ENCODE measurements around the gene C1orf167.

C1orf167 gene

DNA sequence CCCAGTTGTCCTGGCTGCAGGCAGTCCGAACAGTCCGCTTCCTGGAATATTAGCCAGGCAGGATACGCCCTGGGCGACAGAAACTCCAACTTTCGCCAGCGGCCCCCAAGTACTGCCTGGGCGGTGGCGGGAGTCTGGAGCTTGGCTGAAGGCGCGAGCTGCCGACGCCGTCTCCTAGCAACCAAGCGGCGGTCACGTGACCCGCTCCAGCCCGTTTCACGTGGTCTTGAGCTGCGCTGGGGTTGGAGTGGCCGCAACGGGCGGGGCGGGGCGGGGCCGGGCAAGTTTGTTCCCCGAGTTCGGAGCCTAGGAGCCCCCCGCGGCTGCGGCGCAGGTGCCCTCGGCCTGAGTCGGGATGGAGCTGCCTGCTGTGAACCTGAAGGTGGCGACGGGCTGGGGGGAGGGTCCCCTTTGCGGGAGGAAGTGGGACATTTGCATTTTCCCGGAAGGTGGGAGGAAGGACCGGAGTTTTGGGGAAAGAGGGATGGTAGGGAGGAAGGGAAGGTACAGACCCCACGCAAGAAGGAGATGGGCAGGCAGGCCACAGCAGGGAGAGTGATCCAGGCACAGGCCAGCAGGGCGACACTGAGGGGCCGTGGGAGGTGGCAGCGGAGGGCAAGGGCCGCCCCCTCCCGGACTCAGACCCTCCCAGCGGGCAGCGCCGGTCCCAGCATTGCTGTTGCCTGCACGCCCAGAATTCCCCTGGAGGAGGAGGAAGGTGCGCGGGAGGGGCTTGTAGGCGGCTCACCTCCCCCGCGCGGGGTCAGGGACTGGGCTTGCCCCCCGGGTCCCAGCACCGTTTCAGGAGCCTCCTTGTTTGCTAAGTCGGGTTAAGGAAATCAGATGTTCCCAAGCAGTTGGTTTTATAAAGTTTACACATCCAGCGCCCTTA is 25.9 kb upstream of the C1orf167 start, which contains the start of gene AGTRAP:
Gene AGTRAP (plus strand): TSS at position 283 of the 892 bp plus-strand sequence. CDS start 73 bp downstream, at position 356.
- CTCF ChIA-PET = interaction anchor here (1.0 to 4.8 kb wide), 7 partner anchors 16 to 698 kb away, joined by 3 to 21 read pairs (median 4); partner anchors contain the start of gene FBXO6
- no peak for DNase-seq (ENCODE audit: low read depth, low spot score)
- POLR2A ChIA-PET = interaction anchor here (0.6 to 1.8 kb wide), 4 partner anchors 51 to 500 kb away, joined by 3 to 5 read pairs (median 5); partner anchors contain the start of genes CLCN6 and MTHFR
- peak within 1 kb of the TSS; percentile 89 for H3K4me3 ChIP-seq (ENCODE audit: low read depth, low read length)
- TF ChIP-seq, protein P1, sequence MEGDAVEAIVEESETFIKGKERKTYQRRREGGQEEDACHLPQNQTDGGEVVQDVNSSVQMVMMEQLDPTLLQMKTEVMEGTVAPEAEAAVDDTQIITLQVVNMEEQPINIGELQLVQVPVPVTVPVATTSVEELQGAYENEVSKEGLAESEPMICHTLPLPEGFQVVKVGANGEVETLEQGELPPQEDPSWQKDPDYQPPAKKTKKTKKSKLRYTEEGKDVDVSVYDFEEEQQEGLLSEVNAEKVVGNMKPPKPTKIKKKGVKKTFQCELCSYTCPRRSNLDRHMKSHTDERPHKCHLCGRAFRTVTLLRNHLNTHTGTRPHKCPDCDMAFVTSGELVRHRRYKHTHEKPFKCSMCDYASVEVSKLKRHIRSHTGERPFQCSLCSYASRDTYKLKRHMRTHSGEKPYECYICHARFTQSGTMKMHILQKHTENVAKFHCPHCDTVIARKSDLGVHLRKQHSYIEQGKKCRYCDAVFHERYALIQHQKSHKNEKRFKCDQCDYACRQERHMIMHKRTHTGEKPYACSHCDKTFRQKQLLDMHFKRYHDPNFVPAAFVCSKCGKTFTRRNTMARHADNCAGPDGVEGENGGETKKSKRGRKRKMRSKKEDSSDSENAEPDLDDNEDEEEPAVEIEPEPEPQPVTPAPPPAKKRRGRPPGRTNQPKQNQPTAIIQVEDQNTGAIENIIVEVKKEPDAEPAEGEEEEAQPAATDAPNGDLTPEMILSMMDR (IDR thresholded peaks at IDR 0.05; ENCODE audit: insufficient read depth, low read length, missing control alignments) = peak; percentile 21

DNA sequence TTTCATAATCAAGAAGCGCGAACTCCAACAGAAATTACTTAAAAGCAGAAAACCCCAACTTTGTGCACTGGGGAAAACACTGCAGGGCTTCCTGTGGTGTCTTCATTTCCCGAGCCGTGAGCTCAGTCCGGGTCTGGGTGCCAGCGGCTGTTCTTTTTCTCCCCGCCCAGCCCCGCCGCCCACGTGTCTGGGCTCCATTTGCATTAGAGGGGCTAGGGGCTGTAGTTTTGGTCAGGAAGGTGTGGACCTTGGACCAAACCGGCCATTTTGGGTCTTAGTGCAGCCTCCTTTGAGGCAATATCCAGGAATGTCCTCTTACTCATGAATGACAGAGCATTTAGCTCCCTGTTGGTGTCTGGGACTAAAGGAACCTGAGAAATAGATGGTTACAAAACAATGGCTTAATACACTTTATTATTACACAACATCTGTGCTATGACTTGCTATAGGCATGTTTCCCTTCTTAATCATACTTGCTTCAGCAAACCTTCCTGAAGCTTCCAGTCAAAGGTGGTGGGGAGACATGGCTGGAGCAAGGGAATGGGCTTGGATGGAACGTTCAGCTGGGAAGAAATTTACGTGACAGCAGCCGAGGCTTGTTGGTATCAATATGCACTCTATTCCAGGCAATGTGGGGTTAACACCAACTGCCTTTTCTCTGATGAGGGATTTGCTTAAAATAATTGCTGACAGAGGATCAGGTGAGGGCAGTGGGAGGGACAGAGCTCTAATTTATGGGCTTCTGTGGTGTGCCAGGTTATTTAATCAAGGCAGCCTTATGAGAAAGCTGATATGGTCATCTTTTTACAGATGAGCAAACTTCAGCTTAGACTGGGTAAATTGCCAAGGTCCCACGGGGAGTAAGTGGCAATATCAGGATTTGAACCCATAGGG is 25.0 kb upstream of the C1orf167 start:
- DNase-seq (ENCODE audit: low read depth, low spot score) = peak; percentile 34
- H3K4me3 ChIP-seq (ENCODE audit: low read depth, low read length) = peak overlapping the region; percentile 89
- CTCF ChIA-PET = interaction anchor here (0.6 to 4.8 kb wide), 5 partner anchors 15 to 699 kb away, joined by 3 to 21 read pairs (median 4); no protein-coding TSS in a partner anchor
- POLR2A ChIA-PET = interaction anchor here (1.4 to 1.8 kb wide), 3 partner anchors 50 to 171 kb away, joined by 5 read pairs; partner anchors contain the start of genes CLCN6 and MTHFR
- TF ChIP-seq, protein P1 (IDR thresholded peaks at IDR 0.05; ENCODE audit: insufficient read depth, low read length, missing control alignments) = no peak

DNA sequence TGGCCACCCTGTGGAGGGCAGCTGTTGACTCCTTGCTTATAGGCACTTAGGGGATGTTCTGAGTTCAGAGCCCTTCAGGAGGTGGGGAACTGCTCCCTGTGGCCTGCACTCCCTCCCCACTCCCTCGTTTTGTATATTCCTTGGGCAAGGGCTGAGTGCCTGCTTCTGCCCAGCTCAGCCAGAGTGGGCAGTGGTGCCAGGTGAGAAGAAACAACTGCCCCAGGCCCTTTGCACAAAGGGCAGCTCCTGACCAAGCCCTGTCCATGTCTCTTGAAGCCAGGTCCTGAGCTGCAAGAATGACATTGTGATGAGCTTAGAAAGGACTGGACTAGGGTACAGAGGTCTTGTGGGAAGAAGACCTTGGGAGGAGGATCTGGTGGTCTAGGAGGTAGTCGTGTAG is 23.9 kb upstream of the C1orf167 start:
- ChIA-PET POLR2A (no interaction called here), CTCF (interaction anchor here (1.0 to 4.8 kb wide), 3 partner anchors 11 to 47 kb away, joined by 4 to 21 read pairs (median 4); no protein-coding TSS in a partner anchor)
- TF ChIP-seq, protein P1 (IDR thresholded peaks at IDR 0.05; ENCODE audit: insufficient read depth, low read length, missing control alignments) = no peak

DNA sequence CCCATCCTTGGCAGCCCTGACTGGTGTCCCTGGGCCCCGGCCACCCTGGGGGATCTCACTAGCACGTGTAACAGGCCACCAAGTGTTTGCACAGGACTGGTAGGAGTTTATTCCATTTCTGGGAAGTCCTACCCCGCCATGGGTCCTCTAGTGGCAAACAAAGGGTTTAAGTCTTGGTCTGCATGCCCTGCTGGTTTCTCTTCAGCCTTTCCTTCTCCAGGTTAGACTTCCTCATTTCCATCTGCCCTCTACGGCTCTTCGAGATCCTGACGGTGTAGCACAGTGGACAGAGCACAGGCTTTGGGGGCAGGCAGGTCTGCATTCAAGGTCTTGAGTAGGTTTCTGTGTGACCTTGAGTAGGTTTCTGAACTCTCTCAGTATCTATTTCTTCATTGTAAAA is 23.2 kb upstream of the C1orf167 start:
- TF ChIP-seq, protein P1 (IDR thresholded peaks at IDR 0.05; ENCODE audit: insufficient read depth, low read length, missing control alignments) = no peak
- ChIA-PET CTCF (interaction anchor here (1.0 to 4.8 kb wide), 2 partner anchors 11 to 19 kb away, joined by 4 to 21 read pairs; no protein-coding TSS in a partner anchor), POLR2A (no interaction called here)
- H3K4me3 ChIP-seq (ENCODE audit: low read depth, low read length) = no peak overlapping the region
- no peak for DNase-seq (ENCODE audit: low read depth, low spot score)

More for the DNA sequence above, 23.9 kb upstream of the C1orf167 start:
- no peak for DNase-seq (ENCODE audit: low read depth, low spot score)
- H3K4me3 ChIP-seq (ENCODE audit: low read depth, low read length) = no peak overlapping the region

DNA sequence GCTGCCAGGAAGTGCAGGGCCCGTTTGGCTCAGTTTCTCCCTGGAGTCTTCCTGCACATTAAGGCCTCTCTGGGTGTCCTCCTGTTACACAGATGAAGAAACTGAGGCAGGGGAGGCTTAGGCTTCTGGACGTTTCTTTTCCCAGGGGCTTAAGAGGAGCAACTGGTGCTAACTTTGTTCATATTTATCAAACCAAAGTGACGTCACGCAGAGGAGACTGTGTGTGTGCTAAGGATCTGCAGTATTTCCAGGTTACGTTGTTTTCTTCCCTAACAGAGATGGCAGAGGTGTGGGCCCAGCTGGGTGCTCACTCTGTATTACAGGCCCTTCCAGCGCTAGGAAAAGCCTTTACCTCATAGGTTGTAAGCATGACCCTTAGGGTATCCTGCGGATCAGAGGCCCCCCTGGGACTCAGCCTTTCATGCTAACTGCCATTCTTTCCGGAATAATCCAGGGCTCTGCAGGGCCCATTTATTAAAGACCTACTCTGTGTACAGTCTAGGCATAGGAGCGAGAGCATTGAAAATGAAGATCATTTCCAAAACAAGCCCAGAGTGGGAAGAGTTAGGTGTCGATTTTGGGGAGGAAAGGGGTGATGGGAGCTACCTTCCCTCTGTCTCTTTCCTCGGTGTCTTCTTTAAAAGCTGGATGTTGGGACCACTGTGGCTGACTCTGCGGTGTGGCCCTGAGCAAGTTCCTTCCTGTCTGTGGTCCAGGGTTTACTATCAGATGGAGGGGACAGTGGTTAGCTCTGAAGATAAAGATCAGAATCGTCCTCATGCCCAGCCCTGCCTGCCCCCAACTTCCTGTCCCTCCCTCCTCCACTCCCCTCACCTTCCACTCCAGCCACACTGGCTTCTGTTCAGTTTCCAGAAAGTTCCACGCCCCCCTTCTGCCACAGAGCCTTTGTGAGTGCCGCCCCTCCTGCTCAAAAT is 21.5 kb upstream of the C1orf167 start:
- CTCF ChIA-PET = no interaction called here
- no peak for DNase-seq (ENCODE audit: low read depth, low spot score)

More for the DNA sequence above, 21.5 kb upstream of the C1orf167 start:
- TF ChIP-seq, protein P1 (IDR thresholded peaks at IDR 0.05; ENCODE audit: insufficient read depth, low read length, missing control alignments) = no peak
- POLR2A ChIA-PET = no interaction called here
- no peak overlapping the region for H3K4me3 ChIP-seq (ENCODE audit: low read depth, low read length)

All from AG04449 (cell line).